GM23248 (cell line): ENCODE results near the gene TGFBR3L. TPM values are rescaled to one million over a fixed set of nuclear protein-coding genes. Genes with fewer than 3 reads are reported as not detected.

Experiments
- DNase-seq: peaks from one replicate; pipeline ENCODE4 v3.0.0-alpha.2; 2015
- H2AFZ ChIP-seq: fragments of 200-600 bp; sonication (generic); 2 replicates; pipeline ENCODE4 v1.6.1; 2016; ENCODE audit warnings: antibody characterized with exemption
- H3F3A ChIP-seq: fragments of 200-600 bp; sonication (generic); 2 replicates; pipeline ENCODE4 v1.6.1; 2016; ENCODE audit warnings: mild to moderate bottlenecking, antibody characterized with exemption, mixed run types; ENCODE audit not compliant: insufficient read depth
- H3K27ac ChIP-seq: fragments of 200-600 bp; sonication (generic); 2 replicates; pipeline ENCODE4 v1.5.1; 2016; ENCODE audit warnings: mild to moderate bottlenecking
- H3K27me3 ChIP-seq: fragments of 200-600 bp; sonication (generic); replicated peaks from 2 replicates; pipeline ENCODE4 v1.6.1; 2016; ENCODE audit warnings: mild to moderate bottlenecking; ENCODE audit not compliant: insufficient read depth
- H3K36me3 ChIP-seq: fragments of 200-600 bp; sonication (generic); 2 replicates; pipeline ENCODE4 v1.6.1; 2016; ENCODE audit warnings: low read depth, mild to moderate bottlenecking
- H3K4me1 ChIP-seq: fragments of 200-600 bp; sonication (generic); 2 replicates; pipeline ENCODE4 v1.6.1; 2016; ENCODE audit warnings: mild to moderate bottlenecking; ENCODE audit not compliant: insufficient read depth
- H3K4me2 ChIP-seq: fragments of 200-600 bp; sonication (generic); one replicate; pipeline ENCODE4 v1.6.1; 2016; ENCODE audit warnings: mild to moderate bottlenecking; ENCODE audit not compliant: unreplicated experiment
- H3K4me3 ChIP-seq: fragments of 200-600 bp; sonication (generic); 2 replicates; pipeline ENCODE4 v1.5.1; 2016; ENCODE audit warnings: mild to moderate bottlenecking
- H3K79me2 ChIP-seq: fragments of 200-600 bp; sonication (generic); 2 replicates; pipeline ENCODE4 v1.6.1; 2016; ENCODE audit warnings: mild to moderate bottlenecking; ENCODE audit not compliant: insufficient read depth
- H3K9ac ChIP-seq: fragments of 200-600 bp; sonication (generic); 2 replicates; pipeline ENCODE4 v1.6.1; 2016; ENCODE audit warnings: mild to moderate bottlenecking
- H3K9me2 ChIP-seq: fragments of 200-600 bp; sonication (generic); 2 replicates; pipeline ENCODE4 v1.6.1; 2016; ENCODE audit warnings: mixed run types, mild to moderate bottlenecking, moderate library complexity; ENCODE audit not compliant: insufficient read depth
- H3K9me3 ChIP-seq: fragments of 200-600 bp; sonication (generic); one replicate; pipeline ENCODE4 v1.6.1; 2017; ENCODE audit warnings: low read depth
- H4K20me1 ChIP-seq: fragments of 200-600 bp; sonication (generic); 2 replicates; pipeline ENCODE4 v1.6.0; 2016; ENCODE audit not compliant: insufficient read depth
- EZH2 ChIP-seq: fragments of 200-600 bp; sonication (generic); IDR thresholded peaks from 2 replicates; pipeline ENCODE4 v1.6.1; 2018; ENCODE audit warnings: antibody characterized with exemption, mild to moderate bottlenecking; ENCODE audit not compliant: insufficient read depth, poor library complexity, severe bottlenecking
- EZH2phosphoT487 ChIP-seq: fragments of 200-600 bp; sonication (generic); IDR thresholded peaks from 2 replicates; pipeline ENCODE4 v1.6.1; 2018; ENCODE audit warnings: antibody characterized with exemption, moderate library complexity, mild to moderate bottlenecking, low read depth; ENCODE audit not compliant: insufficient read depth
- WGBS, 2 experiments: methylation state at CpG; one replicate each; pipeline ENCODE4 v1.1.6; 2015 to 2017; ENCODE audit warnings: low lambda C conversion rate in 2 of 2, low coverage in 1 of 2; ENCODE audit errors: missing lambda C conversion rate in 2 of 2; 5-methylcytosine and 5-hydroxymethylcytosine counted together
- in situ Hi-C: fragments of 300-500 bp; cut with MboI; formaldehyde crosslinking; loops from 2 replicates; pipeline ENCODE4 v1.15.0; 2020
- polyA plus RNA-seq: library from polyadenylated mRNA; unstranded; fragments of >200 nt; fragmentation: Nextera tagmentation; extraction: Ambion mirVana; gene quantifications from 2 replicates; pipeline ENCODE4 v1.2.1, GENCODE V29; 2016
- total RNA-seq: library from RNA; depleted of rRNA; stranded (reverse); fragments of >200 nt; shearing (Covaris generic); gene quantifications from 2 replicates; pipeline ENCODE4 v1.2.3, GENCODE V29; 2014; rRNA removed

Gene TGFBR3L
- total and polyA plus RNA-seq, 2 experiments from 2014 or later, result 9.0 to 30.6 TPM

DNA sequence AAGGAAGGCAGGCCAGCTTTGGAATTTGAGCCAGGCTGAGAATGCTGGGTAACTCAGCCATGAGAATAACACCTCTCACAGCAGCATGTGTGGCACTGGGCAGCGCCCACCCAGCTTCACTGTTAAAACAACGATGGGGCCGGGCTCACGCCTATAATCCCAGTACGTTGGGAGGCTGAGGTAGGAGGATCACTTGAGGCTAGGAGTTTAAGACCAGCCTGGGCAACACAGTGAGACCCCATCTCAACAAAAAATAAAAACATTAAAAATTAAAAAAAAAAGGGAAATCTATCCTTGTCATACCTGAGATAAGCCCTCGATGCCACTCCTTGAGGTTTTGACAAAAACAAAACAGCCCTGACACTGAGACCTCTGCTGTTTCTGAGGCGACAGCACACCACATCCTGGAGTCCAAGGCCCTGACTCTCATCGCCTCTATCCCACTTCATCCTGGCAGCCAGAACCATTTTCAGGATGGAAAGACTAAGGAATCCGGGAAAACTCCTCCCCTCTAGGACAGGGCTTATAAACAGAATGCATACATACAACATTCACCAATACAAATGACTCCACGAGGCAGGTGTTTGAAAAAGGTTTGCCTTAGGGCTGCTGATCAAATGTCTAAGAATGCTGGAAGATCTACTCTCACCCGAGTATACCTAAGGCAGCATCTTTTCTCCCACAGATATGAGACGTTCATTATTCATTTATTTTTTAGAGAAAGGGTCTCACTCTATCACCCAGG lies 51.5 kb downstream of the TGFBR3L start:
- no peaks in the 10 kb centered on the region for H3K4me1 ChIP-seq
- no peaks in the 10 kb centered on the region for H3K9me3 ChIP-seq
- no peaks in the 10 kb centered on the region for H4K20me1 ChIP-seq
- no peaks in the 10 kb centered on the region for H3F3A ChIP-seq
- H3K79me2 ChIP-seq, result no peaks in the 10 kb centered on the region
- H3K4me2 ChIP-seq, result no peak overlapping the region
- no peak overlapping the region for H3K4me3 ChIP-seq
- no peaks in the 10 kb centered on the region for H3K9me2 ChIP-seq
- no peak for DNase-seq
- in situ Hi-C loops, result loop anchor here (10.0 kb wide), 1 partner anchor 279 kb away; no protein-coding TSS in a partner anchor
- 88 to 91% methylated on average over 12 of the region's 12 CpGs for WGBS, 2 experiments
- H3K27me3 ChIP-seq, result no peaks in the 10 kb centered on the region
- no peak overlapping the region for H3K9ac ChIP-seq
- H3K36me3 ChIP-seq, result peaks cover 6% of the 10 kb centered on the region; the same call in 1 of the 2 replicates
- no peak overlapping the region for H2AFZ ChIP-seq
- TF ChIP-seq EZH2phosphoT487, result no peak
- TF ChIP-seq EZH2, result no peak
- H3K27ac ChIP-seq, result no peak overlapping the region

DNA sequence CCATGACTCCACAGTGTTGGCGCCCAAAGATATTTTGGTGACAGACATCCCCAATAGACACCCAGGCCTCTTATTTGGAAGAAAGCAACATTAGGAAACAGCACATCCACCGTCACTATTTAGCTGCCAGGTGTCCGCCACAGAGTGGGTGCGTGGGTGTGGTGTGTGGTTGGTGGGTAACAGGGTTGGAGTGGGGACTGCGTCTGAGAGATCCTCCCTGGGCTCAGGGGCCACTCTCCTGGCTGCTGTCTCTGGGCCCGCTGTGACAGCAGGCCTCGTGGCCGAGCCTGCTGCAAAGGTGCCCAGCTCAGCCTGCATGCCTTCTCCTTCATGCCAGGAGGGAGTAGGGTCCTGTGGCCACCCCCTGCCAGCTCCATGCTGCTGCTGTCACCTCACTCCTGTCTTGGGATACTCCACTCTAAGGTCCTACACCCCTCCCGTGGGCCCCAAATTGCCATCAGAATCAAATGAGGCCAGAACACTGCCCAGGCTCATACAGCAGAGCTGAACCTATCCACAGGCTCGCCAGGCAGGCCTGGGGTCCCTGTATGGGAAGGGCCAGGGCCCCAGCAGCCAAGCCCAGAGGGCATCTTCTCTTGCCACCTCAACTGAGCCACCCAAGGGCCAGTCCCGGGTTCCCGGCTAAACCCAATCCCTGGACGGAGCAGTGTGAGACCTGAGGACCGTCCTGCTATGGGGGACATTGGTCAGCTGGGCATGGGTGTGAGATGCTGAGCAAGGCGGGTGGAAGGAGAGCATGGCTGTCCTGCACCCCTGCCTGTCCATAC lies 53.6 kb downstream of the TGFBR3L start:
- H3K36me3 ChIP-seq, result 0 out of 2 replicates have a peak, but pooled peaks cover 3% of the 10 kb centered on the region
- no peaks in the 10 kb centered on the region for H3K9me2 ChIP-seq
- no peak for DNase-seq

More for the DNA sequence above, 53.6 kb downstream of the TGFBR3L start:
- no peaks in the 10 kb centered on the region for H3K27me3 ChIP-seq
- no peak for TF ChIP-seq EZH2phosphoT487
- TF ChIP-seq EZH2, result no peak
- H2AFZ ChIP-seq, result no peak overlapping the region
- no peaks in the 10 kb centered on the region for H3F3A ChIP-seq
- no peak overlapping the region for H3K9ac ChIP-seq
- no peak overlapping the region for H3K4me2 ChIP-seq
- no peaks in the 10 kb centered on the region for H4K20me1 ChIP-seq
- no peak overlapping the region for H3K27ac ChIP-seq
- no peaks in the 10 kb centered on the region for H3K9me3 ChIP-seq
- in situ Hi-C loops, result loop anchor here (10.0 kb wide), 1 partner anchor 277 kb away; no protein-coding TSS in a partner anchor
- no peak overlapping the region for H3K4me3 ChIP-seq
- no peaks in the 10 kb centered on the region for H3K79me2 ChIP-seq
- H3K4me1 ChIP-seq, result no peaks in the 10 kb centered on the region
- WGBS, 2 experiments, result 92 to 93% methylated on average over 15 of the region's 15 CpGs

Other genes starting within 250 kb of the TGFBR3L start
- gene RETN, start 245.8 kb upstream of the TGFBR3L start, total RNA-seq, result not detected in 2 replicates
- gene RETN, start 245.8 kb upstream of the TGFBR3L start, polyA plus RNA-seq, result not detected in 2 replicates
- gene MCEMP1, start 237.7 kb upstream of the TGFBR3L start, total RNA-seq, result not detected in 2 replicates
- not detected in 2 replicates for gene MCEMP1, start 237.7 kb upstream of the TGFBR3L start, polyA plus RNA-seq
- gene TRAPPC5, start 234.0 kb upstream of the TGFBR3L start, total RNA-seq, result 68.1 and 134 TPM in 2 replicates
- gene TRAPPC5, start 234.0 kb upstream of the TGFBR3L start, polyA plus RNA-seq, result 203 and 207 TPM in 2 replicates
- not detected in 2 replicates for gene FCER2, start 212.7 kb upstream of the TGFBR3L start, total RNA-seq
- gene FCER2, start 212.7 kb upstream of the TGFBR3L start, polyA plus RNA-seq, result 0.33 TPM in 1 of 2 replicates, not detected in the other
- not detected in 2 replicates for gene CLEC4G, start 182.7 kb upstream of the TGFBR3L start, total RNA-seq
- gene CLEC4G, start 182.7 kb upstream of the TGFBR3L start, polyA plus RNA-seq, result not detected in 2 replicates
- not detected in 2 replicates for gene CD209, start 167.3 kb upstream of the TGFBR3L start, total RNA-seq
- gene CD209, start 167.3 kb upstream of the TGFBR3L start, polyA plus RNA-seq, result not detected in 2 replicates
- not detected in 2 replicates for gene CLEC4M, start 151.6 kb upstream of the TGFBR3L start, total RNA-seq
- not detected in 2 replicates for gene CLEC4M, start 151.6 kb upstream of the TGFBR3L start, polyA plus RNA-seq
- gene EVI5L, start 84.6 kb upstream of the TGFBR3L start, total RNA-seq, result 24.3 and 26.8 TPM in 2 replicates
- 6.9 and 8.4 TPM in 2 replicates for gene EVI5L, start 84.6 kb upstream of the TGFBR3L start, polyA plus RNA-seq
- gene PRR36, start 40.4 kb upstream of the TGFBR3L start, total RNA-seq, result not detected in 2 replicates
- gene PRR36, start 40.4 kb upstream of the TGFBR3L start, polyA plus RNA-seq, result 0.10 TPM in 1 of 2 replicates, not detected in the other
- 3.5 and 3.6 TPM in 2 replicates for gene LRRC8E, start 26.3 kb upstream of the TGFBR3L start, total RNA-seq
- 3.7 and 4.0 TPM in 2 replicates for gene LRRC8E, start 26.3 kb upstream of the TGFBR3L start, polyA plus RNA-seq
- gene MAP2K7, start 11.0 kb upstream of the TGFBR3L start, total RNA-seq, result 9.7 and 14.8 TPM in 2 replicates
- gene MAP2K7, start 11.0 kb upstream of the TGFBR3L start, polyA plus RNA-seq, result 4.6 and 4.8 TPM in 2 replicates
- gene SNAPC2, start 5.5 kb downstream of the TGFBR3L start, total RNA-seq, result 20.5 and 33.7 TPM in 2 replicates
- gene SNAPC2, start 5.5 kb downstream of the TGFBR3L start, polyA plus RNA-seq, result 47.2 and 49.4 TPM in 2 replicates
- 3.5 and 9.0 TPM in 2 replicates for gene CTXN1, start 11.3 kb downstream of the TGFBR3L start, total RNA-seq
- 3.3 and 3.4 TPM in 2 replicates for gene CTXN1, start 11.3 kb downstream of the TGFBR3L start, polyA plus RNA-seq
- 53.1 and 66.8 TPM in 2 replicates for gene TIMM44, start 28.8 kb downstream of the TGFBR3L start, total RNA-seq
- gene TIMM44, start 28.8 kb downstream of the TGFBR3L start, polyA plus RNA-seq, result 25.8 and 28.6 TPM in 2 replicates
- 44.0 and 48.1 TPM in 2 replicates for gene ELAVL1, start 90.8 kb downstream of the TGFBR3L start, total RNA-seq
- 74.4 and 78.9 TPM in 2 replicates for gene ELAVL1, start 90.8 kb downstream of the TGFBR3L start, polyA plus RNA-seq
- gene CCL25, start 137.9 kb downstream of the TGFBR3L start, total RNA-seq, result not detected in 2 replicates
- gene CCL25, start 137.9 kb downstream of the TGFBR3L start, polyA plus RNA-seq, result not detected in 2 replicates
- not detected in 2 replicates for gene FBN3, start 234.8 kb downstream of the TGFBR3L start, total RNA-seq
- not detected in 2 replicates for gene FBN3, start 234.8 kb downstream of the TGFBR3L start, polyA plus RNA-seq